ENCODE data around the gene FDX1. TPM values are rescaled to one million over a fixed set of nuclear protein-coding genes. Genes with fewer than 3 reads are reported as not detected.

Gene FDX1
- total RNA-seq, 1 donor from 2014 or later = 13.0 TPM

DNA sequence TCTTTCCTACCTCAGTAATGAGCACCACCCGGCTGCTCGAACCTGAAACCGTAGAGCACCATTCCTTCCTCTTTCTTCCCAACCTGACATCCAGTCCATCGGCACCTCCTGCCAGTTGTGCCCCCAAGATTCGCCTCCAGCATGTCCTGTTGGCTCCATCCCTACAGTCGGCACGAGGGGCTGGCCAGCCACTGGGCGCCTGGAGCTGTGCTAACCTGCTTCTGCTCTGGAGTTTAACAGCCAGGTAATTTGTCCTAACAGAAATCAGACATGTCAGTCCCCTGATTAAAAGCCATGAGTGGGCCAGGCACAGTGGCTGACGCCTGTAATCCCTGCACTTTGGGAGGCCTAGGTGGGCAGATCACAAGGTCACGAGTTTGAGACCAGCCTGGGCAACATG is 16.8 kb downstream of the FDX1 start:
- no peak overlapping the region for H3K4me3 ChIP-seq
- no peaks in the 10 kb centered on the region for H3K4me1 ChIP-seq
- H3K4me2 ChIP-seq = no peak overlapping the region
- Mint-ChIP-seq H3K27me3 (ENCODE audit: insufficient read depth, low read depth) (peaks cover 2% of the 10 kb centered on the region), H3K36me3 (peaks cover 16% of the 10 kb centered on the region), H3K4me3 (no peak overlapping the region), H3K9me3 (no peaks in the 10 kb centered on the region), H3K27ac (no peak overlapping the region), H3K4me1 (no peaks in the 10 kb centered on the region)
- no peaks in the 10 kb centered on the region for H3K27me3 ChIP-seq
- no peak for DNase-seq (ENCODE audit: low spot score)
- H4K20me1 ChIP-seq (ENCODE audit: low read depth) = no peaks in the 10 kb centered on the region
- no peaks in the 10 kb centered on the region for H3K9me3 ChIP-seq (ENCODE audit: low read depth)
- no peak for TF ChIP-seq CTCF (IDR thresholded peaks at IDR 0.05)
- no peak for TF ChIP-seq EZH2phosphoT487 (IDR thresholded peaks at IDR 0.05)
- TF ChIP-seq EZH2 (IDR thresholded peaks at IDR 0.05) = no peak
- no peaks in the 10 kb centered on the region for H3K36me3 ChIP-seq
- H3K27ac ChIP-seq = no peak overlapping the region
- H3K79me2 ChIP-seq (ENCODE audit: low read depth) = no peaks in the 10 kb centered on the region
- no peaks in the 10 kb centered on the region for H3F3A ChIP-seq (ENCODE audit: low read depth)
- H2AFZ ChIP-seq (replicated peaks) = no peak overlapping the region
- no peak overlapping the region for H3K9ac ChIP-seq

GRCh38 chr11:110447343-110447742 is 17.6 kb downstream of the FDX1 start:
- H4K20me1 ChIP-seq (ENCODE audit: low read depth) = no peaks in the 10 kb centered on the region
- Mint-ChIP-seq H3K27me3 (ENCODE audit: insufficient read depth, low read depth) (no peaks in the 10 kb centered on the region), H3K9me3 (no peaks in the 10 kb centered on the region)

DNA sequence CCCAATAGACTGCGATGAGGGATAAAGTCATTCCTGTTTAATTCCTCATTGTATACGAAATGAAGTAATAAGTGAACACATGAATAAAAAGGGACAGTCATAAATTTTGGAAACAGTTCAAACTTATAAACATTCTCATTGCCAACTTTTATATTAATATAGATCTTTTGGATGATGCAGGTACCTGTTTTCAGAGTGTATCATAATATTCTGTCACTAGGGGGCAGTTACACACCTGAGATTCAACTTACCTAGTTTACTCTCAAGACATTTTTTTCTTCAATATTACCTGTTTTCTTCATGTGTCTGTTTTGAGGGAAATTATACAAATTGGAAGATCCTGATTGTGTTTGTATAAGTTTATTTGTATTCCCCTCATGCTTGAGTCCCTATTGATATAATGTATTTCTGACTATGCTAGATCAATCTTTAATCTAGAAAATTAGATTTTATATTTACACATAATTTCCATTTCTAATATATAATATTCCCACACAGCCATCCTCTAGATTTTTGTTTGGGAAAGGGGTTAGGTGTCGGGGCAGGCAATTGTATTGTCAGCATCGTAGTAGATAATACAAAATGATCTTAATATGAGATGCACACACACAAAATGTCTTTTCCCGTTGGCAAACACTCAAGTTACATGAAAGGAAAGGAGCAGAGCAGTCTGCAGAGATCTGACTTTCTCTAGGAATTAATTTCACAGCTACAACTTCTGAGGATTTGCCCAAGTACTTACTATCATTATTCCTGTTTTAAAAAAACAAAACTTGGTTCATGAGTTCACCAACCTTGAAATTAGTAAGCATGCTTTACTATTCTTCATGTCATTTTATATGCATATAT is 18.4 kb downstream of the FDX1 start:
- H3K9me3 Mint-ChIP-seq = no peaks in the 10 kb centered on the region
- no peak for TF ChIP-seq EZH2phosphoT487 (IDR thresholded peaks at IDR 0.05)
- TF ChIP-seq EZH2 (IDR thresholded peaks at IDR 0.05) = no peak
- peak; percentile 62 for TF ChIP-seq CTCF (IDR thresholded peaks at IDR 0.05)
- Histone ChIP-seq H3K27me3 (no peaks in the 10 kb centered on the region), H3F3A (ENCODE audit: low read depth) (no peaks in the 10 kb centered on the region), H3K79me2 (ENCODE audit: low read depth) (no peaks in the 10 kb centered on the region), H4K20me1 (ENCODE audit: low read depth) (no peaks in the 10 kb centered on the region), H3K4me1 (no peaks in the 10 kb centered on the region), H3K9ac (no peak overlapping the region), H3K4me2 (no peak overlapping the region), H3K4me3 (no peak overlapping the region), H2AFZ (replicated peaks) (no peak overlapping the region), H3K36me3 (no peaks in the 10 kb centered on the region), H3K9me3 (ENCODE audit: low read depth) (no peaks in the 10 kb centered on the region), H3K27ac (no peak overlapping the region)
- DNase-seq (ENCODE audit: low spot score) = no peak
- no peaks in the 10 kb centered on the region for H3K27me3 Mint-ChIP-seq (ENCODE audit: insufficient read depth, low read depth)
- peaks cover 12% of the 10 kb centered on the region for H3K36me3 Mint-ChIP-seq
- H3K4me1 Mint-ChIP-seq = no peaks in the 10 kb centered on the region
- H3K4me3 Mint-ChIP-seq = no peak overlapping the region
- H3K27ac Mint-ChIP-seq = no peak overlapping the region

More at GRCh38 chr11:110447343-110447742, 17.6 kb downstream of the FDX1 start:
- Histone ChIP-seq H3K36me3 (no peaks in the 10 kb centered on the region), H3K4me3 (no peak overlapping the region), H3K9me3 (ENCODE audit: low read depth) (no peaks in the 10 kb centered on the region), H3K27ac (no peak overlapping the region), H2AFZ (replicated peaks) (no peak overlapping the region), H3F3A (ENCODE audit: low read depth) (no peaks in the 10 kb centered on the region), H3K27me3 (no peaks in the 10 kb centered on the region), H3K9ac (no peak overlapping the region), H3K4me2 (no peak overlapping the region), H3K79me2 (ENCODE audit: low read depth) (no peaks in the 10 kb centered on the region), H3K4me1 (no peaks in the 10 kb centered on the region)
- H3K27ac Mint-ChIP-seq = no peak overlapping the region
- H3K4me1 Mint-ChIP-seq = no peaks in the 10 kb centered on the region
- H3K36me3 Mint-ChIP-seq = peaks cover 14% of the 10 kb centered on the region
- DNase-seq (ENCODE audit: low spot score) = no peak
- no peak for TF ChIP-seq EZH2phosphoT487 (IDR thresholded peaks at IDR 0.05)
- no peak for TF ChIP-seq CTCF (IDR thresholded peaks at IDR 0.05)
- TF ChIP-seq EZH2 (IDR thresholded peaks at IDR 0.05) = no peak
- no peak overlapping the region for H3K4me3 Mint-ChIP-seq
